Breast epithelium (tissue), 3 donors: ENCODE results near the gene PRIMA1.

Experiments
- POLR2A ChIP-seq: fragments of 450-650 bp; IDR thresholded peaks from one replicate; pipeline ENCODE4 v1.6.1; 2016; ENCODE audit warnings: antibody characterized with exemption, mild to moderate bottlenecking, moderate library complexity
- POLR2AphosphoS5 ChIP-seq, 3 donors: sonication (generic); formaldehyde crosslinking; IDR thresholded peaks; one replicate each; pipeline ENCODE4 v1.6.1; 2017; ENCODE audit warnings: antibody characterized with exemption in 3 of 3
- TF ChIP-seq, protein P1 (sequence below), 3 donors: fragments of 450-650 bp; IDR thresholded peaks; one replicate each; pipeline ENCODE4 v1.5.1; 2016 to 2017; ENCODE audit warnings: antibody characterized with exemption in 3 of 3, mild to moderate bottlenecking in 3 of 3, moderate library complexity in 3 of 3

DNA sequence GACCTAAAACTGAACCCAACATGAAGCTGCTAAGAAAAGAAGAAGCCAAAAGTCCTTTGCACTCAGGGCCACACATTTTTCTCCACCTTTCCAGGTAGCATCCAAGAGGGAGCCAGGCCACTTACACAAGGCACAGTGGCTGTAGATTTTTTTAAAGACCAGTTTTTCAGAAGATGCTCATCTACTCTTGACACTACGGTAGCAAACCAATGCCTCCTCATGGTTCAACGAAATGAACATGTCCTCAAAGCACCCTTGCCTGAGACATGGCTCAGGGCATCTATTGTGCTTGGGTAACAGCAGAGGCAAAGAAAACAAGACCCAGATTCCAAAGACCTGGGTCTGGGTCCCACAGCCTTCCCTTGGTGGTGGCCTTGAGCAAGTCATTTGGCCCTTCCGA, 22.3 kb downstream of the PRIMA1 start:
- TF ChIP-seq POLR2A (no peak), POLR2AphosphoS5 (IDR thresholded peaks at IDR 0.05) (no peak)
- TF ChIP-seq, protein P1, sequence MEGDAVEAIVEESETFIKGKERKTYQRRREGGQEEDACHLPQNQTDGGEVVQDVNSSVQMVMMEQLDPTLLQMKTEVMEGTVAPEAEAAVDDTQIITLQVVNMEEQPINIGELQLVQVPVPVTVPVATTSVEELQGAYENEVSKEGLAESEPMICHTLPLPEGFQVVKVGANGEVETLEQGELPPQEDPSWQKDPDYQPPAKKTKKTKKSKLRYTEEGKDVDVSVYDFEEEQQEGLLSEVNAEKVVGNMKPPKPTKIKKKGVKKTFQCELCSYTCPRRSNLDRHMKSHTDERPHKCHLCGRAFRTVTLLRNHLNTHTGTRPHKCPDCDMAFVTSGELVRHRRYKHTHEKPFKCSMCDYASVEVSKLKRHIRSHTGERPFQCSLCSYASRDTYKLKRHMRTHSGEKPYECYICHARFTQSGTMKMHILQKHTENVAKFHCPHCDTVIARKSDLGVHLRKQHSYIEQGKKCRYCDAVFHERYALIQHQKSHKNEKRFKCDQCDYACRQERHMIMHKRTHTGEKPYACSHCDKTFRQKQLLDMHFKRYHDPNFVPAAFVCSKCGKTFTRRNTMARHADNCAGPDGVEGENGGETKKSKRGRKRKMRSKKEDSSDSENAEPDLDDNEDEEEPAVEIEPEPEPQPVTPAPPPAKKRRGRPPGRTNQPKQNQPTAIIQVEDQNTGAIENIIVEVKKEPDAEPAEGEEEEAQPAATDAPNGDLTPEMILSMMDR (IDR thresholded peaks at IDR 0.05), result no peak
